MCF 10A (cell line): ENCODE data around the gene GLOD4. TPM values are rescaled to one million over a fixed set of nuclear protein-coding genes. Genes with fewer than 3 reads are reported as not detected.
A peak's percentile ranks its signal among the peaks of the same experiment; 100 is the strongest.

Experiments
- BruUV-seq: library from RNA; stranded (reverse); fragments of 400-500 nt; replicated peaks from 2 replicates; lab custom pipeline; 2021; lab: Mats Ljungman, UMichigan
- CTCF ChIA-PET: fragments of 300-600 bp; sonication (Branson Sonifier 250); formaldehyde crosslinking; extraction: SDS; loops from one replicate; lab custom pipeline; 2021; ENCODE audit warnings: antibody characterized with exemption, inconsistent platforms; lab: Yijun Ruan, JAX
- POLR2A ChIA-PET: fragments of 300-600, 350-650 bp; sonication (Branson Sonifier 250); formaldehyde crosslinking; extraction: SDS; loops from one replicate; lab custom pipeline; 2020; ENCODE audit warnings: antibody characterized with exemption, inconsistent platforms; lab: Yijun Ruan, JAX
- DNase-seq: peaks from one replicate; pipeline ENCODE4 v3.0.0-alpha.2; 2018; ENCODE audit not compliant: unreplicated experiment
- H3K27ac Mint-ChIP-seq: one replicate; pipeline ENCODE4 v1.8.0; 2022; ENCODE audit warnings: mild to moderate bottlenecking, low read depth, mixed read lengths; ENCODE audit not compliant: unreplicated experiment
- H3K27me3 Mint-ChIP-seq: one replicate; pipeline ENCODE4 v1.8.0; 2022; ENCODE audit warnings: mixed read lengths; ENCODE audit not compliant: insufficient read depth, unreplicated experiment
- H3K36me3 Mint-ChIP-seq: one replicate; pipeline ENCODE4 v1.8.0; 2022; ENCODE audit warnings: mild to moderate bottlenecking, moderate library complexity, mixed read lengths; ENCODE audit not compliant: insufficient read depth, unreplicated experiment
- H3K4me1 Mint-ChIP-seq: one replicate; pipeline ENCODE4 v1.8.0; 2022; ENCODE audit warnings: mixed read lengths; ENCODE audit not compliant: insufficient read depth, unreplicated experiment
- H3K4me3 Mint-ChIP-seq: one replicate; pipeline ENCODE4 v1.8.0; 2022; ENCODE audit warnings: mild to moderate bottlenecking, moderate library complexity, mixed read lengths; ENCODE audit not compliant: unreplicated experiment
- H3K9me3 Mint-ChIP-seq: one replicate; pipeline ENCODE4 v1.8.0; 2022; ENCODE audit warnings: mixed read lengths; ENCODE audit not compliant: unreplicated experiment
- CTCF ChIP-seq: fragments of 200-600 bp; IDR thresholded peaks from one replicate; pipeline ENCODE4 v1.8.0; 2022; ENCODE audit warnings: antibody characterized with exemption, mild to moderate bottlenecking; ENCODE audit not compliant: unreplicated experiment
- intact Hi-C: fragments of 100-400 bp; cut with micrococcal nuclease; formaldehyde crosslinking; loops from 2 replicates; pipeline ENCODE4 v1.14.1; 2022
- total RNA-seq: library from RNA; stranded (reverse); gene quantifications from 2 replicates; pipeline ENCODE4 v1.2.3, GENCODE V29; 2022

The GLOD4 gene
- total RNA-seq, 1 experiment from 2014 or later: 62.6 TPM

DNA sequence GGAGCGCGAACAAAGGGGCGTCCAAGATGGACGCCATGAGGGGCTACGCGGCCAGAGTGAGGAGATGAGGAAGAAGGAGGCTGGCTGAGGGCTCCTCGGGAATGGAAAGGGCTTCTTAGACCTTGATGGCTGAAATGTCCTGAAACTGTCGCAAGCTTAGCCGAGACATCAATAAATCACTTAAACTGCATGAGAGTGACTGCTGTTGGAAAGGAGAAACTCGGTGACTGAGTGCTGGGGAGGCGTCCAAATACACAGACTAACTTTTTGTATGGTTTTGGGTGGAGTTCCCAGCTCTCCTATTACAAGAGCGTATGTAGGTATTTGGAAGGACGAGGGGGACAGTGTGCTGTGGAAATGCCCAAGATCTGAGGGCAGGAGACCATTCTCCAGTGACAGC, 28.7 kb downstream of the GLOD4 start:
- POLR2A ChIA-PET: interaction anchor here (1.0 to 2.3 kb wide), 5 partner anchors 18 to 38 kb away, joined by 5 to 8 read pairs (median 7); partner anchors contain the start of genes GLOD4 and MRM3
- H3K27ac Mint-ChIP-seq: no peak overlapping the region
- BruUV-seq: no TSS peak
- H3K27me3 Mint-ChIP-seq: no peaks in the 10 kb centered on the region
- peaks cover 17% of the 10 kb centered on the region for H3K36me3 Mint-ChIP-seq
- intact Hi-C loops: loop anchor here (5.0 kb wide), 2 partner anchors 36 to 341 kb away; a partner anchor contains a TSS
- CTCF ChIA-PET: interaction anchor here (0.8 to 1.4 kb wide), 3 partner anchors 11 to 22 kb away, joined by 5 to 6 read pairs (median 5); no protein-coding TSS in a partner anchor
- H3K9me3 Mint-ChIP-seq: peaks cover 3% of the 10 kb centered on the region
- no peak for DNase-seq
- TF ChIP-seq CTCF: no peak
- H3K4me3 Mint-ChIP-seq: no peak overlapping the region
- H3K4me1 Mint-ChIP-seq: peaks cover 16% of the 10 kb centered on the region

DNA sequence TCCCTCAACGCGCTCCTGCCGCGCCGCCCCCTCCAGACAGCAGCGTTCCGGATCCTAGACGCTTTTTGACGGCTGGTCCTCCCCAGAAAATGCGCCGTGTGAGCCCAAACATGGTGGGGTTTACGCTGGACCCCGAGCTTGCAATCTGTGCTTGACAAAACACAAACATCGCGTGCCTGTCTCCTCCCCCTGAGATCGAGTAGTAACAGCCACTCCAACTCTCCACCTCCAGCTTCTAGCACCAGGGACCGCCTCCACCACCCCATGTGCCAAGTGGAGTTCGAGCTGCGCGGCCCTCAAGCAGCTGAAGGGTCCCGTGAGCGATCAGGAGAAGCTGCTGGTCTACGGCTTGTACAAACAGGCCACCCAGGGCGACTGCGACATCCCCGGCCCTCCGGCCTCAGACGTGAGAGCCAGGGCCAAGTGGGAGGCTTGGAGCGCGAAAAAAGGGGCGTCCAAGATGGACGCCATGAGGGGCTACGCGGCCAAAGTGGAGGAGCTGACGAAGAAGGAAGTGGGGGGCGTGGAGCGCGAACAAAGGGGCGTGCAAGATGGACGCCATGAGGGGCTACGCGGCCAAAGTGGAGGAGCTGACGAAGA, 29.4 kb downstream of the GLOD4 start:
- Mint-ChIP-seq H3K4me3 (peak overlapping the region; percentile 98), H3K4me1 (peaks cover 18% of the 10 kb centered on the region), H3K9me3 (peaks cover 6% of the 10 kb centered on the region), H3K27me3 (no peaks in the 10 kb centered on the region), H3K27ac (peak overlapping the region; percentile 93), H3K36me3 (peaks cover 23% of the 10 kb centered on the region)
- ChIA-PET CTCF (interaction anchor here (0.6 to 2.8 kb wide), 10 partner anchors 11 to 576 kb away, joined by 3 to 8 read pairs (median 5); partner anchors contain the start of gene VPS53), POLR2A (interaction anchor here (0.6 to 3.9 kb wide), 9 partner anchors 17 to 340 kb away, joined by 3 to 44 read pairs (median 4); partner anchors contain the start of genes GLOD4 and MRM3)
- DNase-seq: no peak
- no peak for TF ChIP-seq CTCF
- BruUV-seq: no TSS peak
- intact Hi-C loops: loop anchor here (5.0 kb wide), 2 partner anchors 35 to 340 kb away; a partner anchor contains a TSS

GRCh38 chr17:752002-752619, 30.0 kb downstream of the GLOD4 start, which contains the start of gene GEMIN4:
TSS of gene GEMIN4 (minus strand) at chr17:752264. CDS start at chr17:752142, 122 bp downstream.
- POLR2A ChIA-PET: interaction anchor here (0.6 to 3.9 kb wide), 13 partner anchors 9 to 340 kb away, joined by 3 to 44 read pairs (median 5); partner anchors contain the start of genes GLOD4, MRM3 and VPS53
- peaks cover 25% of the 10 kb centered on the region for H3K36me3 Mint-ChIP-seq

More at GRCh38 chr17:752002-752619, 30.0 kb downstream of the GLOD4 start, which contains the start of gene GEMIN4:
- TF ChIP-seq CTCF: peak; percentile 97
- peaks cover 6% of the 10 kb centered on the region for H3K9me3 Mint-ChIP-seq
- DNase-seq: peak; percentile 88
- intact Hi-C loops: loop anchor here (5.0 kb wide), 2 partner anchors 35 to 340 kb away; a partner anchor contains a TSS
- BruUV-seq: no TSS peak
- CTCF ChIA-PET: interaction anchor here (0.7 to 2.8 kb wide), 6 partner anchors 15 to 340 kb away, joined by 3 to 8 read pairs (median 5); partner anchors contain the start of gene VPS53
- peak within 1 kb of the TSS; percentile 93 for H3K27ac Mint-ChIP-seq
- H3K4me3 Mint-ChIP-seq: peak within 1 kb of the TSS; percentile 98
- no peaks in the 10 kb centered on the region for H3K27me3 Mint-ChIP-seq
- H3K4me1 Mint-ChIP-seq: peaks cover 18% of the 10 kb centered on the region
